SU-DHL-6 (cell line): ENCODE data around the gene SEMA4C.

Source experiments
- EZH2phosphoT487 ChIP-seq: fragments of 200-600 bp; sonication (generic), shearing (Covaris generic); conservative IDR thresholded peaks from 2 replicates; pipeline ENCODE4 v1.6.1; 2018; ENCODE audit warnings: mild to moderate bottlenecking, antibody characterized with exemption, low read length, moderate library complexity, mixed read lengths
- TF ChIP-seq, protein P1 (sequence below): fragments of 200-600 bp; sonication (generic); IDR thresholded peaks from one replicate; pipeline ENCODE4 v1.5.1; 2017; ENCODE audit warnings: antibody characterized with exemption, mild to moderate bottlenecking, low read length, moderate library complexity; ENCODE audit not compliant: insufficient read depth, poor library complexity, severe bottlenecking

DNA sequence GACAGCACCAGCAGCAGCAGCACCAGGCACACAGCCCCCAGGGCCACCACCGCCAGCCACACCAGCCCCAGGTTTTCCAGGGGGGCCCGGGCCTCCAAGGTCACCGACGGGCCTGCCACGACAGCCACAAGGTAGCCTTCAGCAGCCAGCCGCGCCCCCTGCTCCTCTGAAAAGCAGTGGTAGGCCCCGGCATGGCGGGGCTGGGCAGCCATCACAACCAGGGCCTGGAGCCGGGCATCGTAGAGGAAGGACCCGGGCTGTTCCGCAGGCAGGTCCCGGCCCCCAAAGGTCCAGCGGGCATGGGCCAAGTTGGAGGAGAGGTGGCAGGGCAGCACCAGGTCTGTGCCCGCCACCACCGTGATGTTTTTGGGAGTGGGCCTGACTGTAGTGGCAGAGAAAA lies 8.8 kb downstream of the SEMA4C start:
- TF ChIP-seq, protein P1, sequence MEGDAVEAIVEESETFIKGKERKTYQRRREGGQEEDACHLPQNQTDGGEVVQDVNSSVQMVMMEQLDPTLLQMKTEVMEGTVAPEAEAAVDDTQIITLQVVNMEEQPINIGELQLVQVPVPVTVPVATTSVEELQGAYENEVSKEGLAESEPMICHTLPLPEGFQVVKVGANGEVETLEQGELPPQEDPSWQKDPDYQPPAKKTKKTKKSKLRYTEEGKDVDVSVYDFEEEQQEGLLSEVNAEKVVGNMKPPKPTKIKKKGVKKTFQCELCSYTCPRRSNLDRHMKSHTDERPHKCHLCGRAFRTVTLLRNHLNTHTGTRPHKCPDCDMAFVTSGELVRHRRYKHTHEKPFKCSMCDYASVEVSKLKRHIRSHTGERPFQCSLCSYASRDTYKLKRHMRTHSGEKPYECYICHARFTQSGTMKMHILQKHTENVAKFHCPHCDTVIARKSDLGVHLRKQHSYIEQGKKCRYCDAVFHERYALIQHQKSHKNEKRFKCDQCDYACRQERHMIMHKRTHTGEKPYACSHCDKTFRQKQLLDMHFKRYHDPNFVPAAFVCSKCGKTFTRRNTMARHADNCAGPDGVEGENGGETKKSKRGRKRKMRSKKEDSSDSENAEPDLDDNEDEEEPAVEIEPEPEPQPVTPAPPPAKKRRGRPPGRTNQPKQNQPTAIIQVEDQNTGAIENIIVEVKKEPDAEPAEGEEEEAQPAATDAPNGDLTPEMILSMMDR, result no peak
- no peak for TF ChIP-seq EZH2phosphoT487
